HG03457 (cell line): ENCODE measurements around the gene MRFAP1.
"Not testable (repeated sequence)": the region's sequence is repeated elsewhere in the genome, so short reads cannot be mapped to it uniquely, and the experiment has no call there.

Source experiments
- ATAC-seq: cut with Tn5 transposase; IDR thresholded peaks from one replicate; pipeline ENCODE4 v1.9.1; 2021; ENCODE audit warnings: moderate number of reproducible peaks; ENCODE audit not compliant: unreplicated experiment

MRFAP1 gene

DNA sequence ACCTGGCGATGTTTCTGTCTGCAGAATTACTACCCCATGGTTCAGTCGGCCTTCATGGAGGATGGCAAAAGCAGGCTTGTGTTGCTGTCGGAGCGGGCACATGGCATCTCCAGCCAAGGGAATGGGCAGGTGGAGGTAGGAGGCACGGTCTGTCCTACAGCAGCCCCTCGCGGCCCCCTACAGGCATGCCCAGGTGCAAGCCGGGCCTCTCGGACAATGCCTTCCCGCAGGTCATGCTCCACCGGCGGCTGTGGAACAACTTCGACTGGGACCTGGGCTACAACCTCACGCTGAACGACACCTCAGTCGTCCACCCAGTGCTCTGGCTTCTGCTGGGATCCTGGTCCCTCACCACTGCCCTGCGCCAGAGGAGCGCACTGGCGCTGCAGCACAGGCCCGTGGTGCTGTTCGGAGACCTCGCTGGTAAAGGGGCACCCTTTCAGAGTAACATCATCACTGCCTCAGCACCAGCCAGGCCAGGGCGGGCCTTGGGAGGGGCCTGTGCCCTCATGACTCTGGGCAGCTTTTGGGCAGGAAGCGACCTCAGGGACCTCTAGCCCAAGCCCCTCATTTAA lies 29.5 kb upstream of the MRFAP1 start:
- ATAC-seq, result no peak

DNA sequence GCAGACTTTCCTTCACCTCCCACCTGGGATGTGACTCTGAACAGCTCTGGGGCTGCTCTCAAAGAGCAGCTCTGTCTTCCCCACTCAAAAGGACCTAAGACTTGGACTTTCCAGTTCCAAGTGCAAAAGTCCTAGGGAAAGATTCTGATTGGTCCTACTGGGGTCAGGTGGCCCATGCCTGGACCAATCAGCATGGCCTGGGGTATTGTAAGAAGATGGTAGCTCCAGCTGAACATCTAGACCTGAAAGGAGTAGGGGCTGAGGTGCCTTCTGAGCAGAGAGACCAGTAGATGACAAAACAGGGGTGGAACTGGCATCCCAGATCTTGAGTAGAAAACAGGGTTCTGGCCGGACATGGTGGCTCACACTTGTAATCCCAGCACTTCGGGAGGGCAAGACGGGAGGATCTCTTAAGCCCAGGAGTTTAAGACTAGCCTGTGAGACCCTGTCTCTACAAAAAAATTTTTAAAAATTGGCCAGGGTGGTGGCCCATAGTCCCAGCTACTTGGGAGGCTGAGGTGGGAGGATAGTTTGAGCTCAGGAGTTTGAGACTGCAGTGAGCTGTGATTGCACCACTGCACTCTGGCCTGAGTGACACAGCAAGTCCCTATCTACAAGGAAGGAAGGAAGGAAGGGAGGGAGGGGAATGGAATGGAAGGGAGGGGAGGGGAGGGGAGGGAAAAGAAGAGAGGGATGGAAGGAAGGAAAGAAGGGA lies 27.4 kb upstream of the MRFAP1 start:
- no peak for ATAC-seq

GRCh38 chr4:6613676-6614651 lies 26.5 kb upstream of the MRFAP1 start:
- ATAC-seq, result no peak

- no peak for ATAC-seq
Observed at GRCh38 chr4:6614701-6615230, 25.7 kb upstream of the MRFAP1 start.

DNA sequence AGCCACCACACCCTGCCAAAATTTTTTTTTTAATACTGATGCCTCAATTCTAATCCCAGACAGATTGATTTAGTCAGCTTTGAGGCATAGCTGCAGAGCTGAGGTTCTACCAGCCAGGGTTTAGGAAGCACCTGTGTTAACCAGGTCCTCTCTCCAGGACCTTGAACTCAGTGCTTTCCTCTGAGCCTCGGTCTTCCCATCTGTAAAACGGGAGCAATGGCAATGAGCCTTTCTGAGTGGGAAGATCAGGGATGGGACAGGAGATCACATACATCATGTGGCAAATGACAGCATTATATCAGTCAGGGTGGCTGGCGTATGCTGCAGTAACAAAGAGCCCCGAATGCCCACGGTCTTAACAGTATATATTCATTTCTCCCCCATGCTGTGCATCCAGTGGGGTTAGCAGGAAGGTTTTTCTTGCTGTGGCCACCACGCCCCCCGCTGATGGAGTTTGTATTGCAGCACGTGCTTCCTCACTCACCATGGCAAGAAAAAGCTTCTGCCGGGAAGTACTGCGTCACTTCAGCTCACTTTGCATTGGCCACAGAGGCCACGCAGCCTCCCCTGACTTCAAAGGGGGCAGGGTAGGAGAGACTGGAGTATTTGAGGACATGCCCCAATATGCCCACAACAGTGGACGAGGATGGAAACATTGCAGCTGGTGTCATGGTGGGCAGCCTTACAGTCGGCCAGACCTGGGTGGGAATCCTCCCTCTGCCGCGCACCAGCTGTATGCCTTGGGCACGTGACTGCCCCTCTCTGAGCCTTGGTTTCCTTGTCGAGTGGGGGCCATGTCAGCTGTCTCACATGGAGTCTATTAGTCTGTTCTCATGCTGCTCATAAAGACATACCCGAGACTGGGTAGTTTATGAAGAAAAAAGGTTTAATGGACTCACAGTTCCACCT lies 24.1 kb upstream of the MRFAP1 start:
- no peak for ATAC-seq

- ATAC-seq, result no peak
Observed at GRCh38 chr4:6617246-6617645, 23.2 kb upstream of the MRFAP1 start.

- no peak for ATAC-seq
Observed at GRCh38 chr4:6618386-6619115, 21.9 kb upstream of the MRFAP1 start.

DNA sequence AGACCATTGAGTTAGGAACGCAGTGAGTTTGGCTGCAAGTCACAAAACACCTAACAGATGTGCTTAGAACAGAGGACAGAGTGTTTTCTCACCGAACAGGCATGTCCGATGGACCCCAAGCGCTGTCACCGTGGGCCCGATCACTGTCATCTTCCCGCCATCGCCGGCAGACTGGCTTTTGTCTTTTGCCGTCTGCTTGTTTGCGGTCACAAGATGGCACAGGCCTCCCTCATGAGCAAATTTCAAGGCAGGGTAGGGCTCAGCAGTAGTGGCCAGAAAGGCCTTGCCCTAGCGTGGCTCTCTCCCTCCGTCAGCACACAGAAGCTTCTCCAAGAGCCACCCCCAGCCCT lies 21.4 kb upstream of the MRFAP1 start:
- ATAC-seq, result no peak

GRCh38 chr4:6619466-6620255 lies 20.8 kb upstream of the MRFAP1 start:
- no peak for ATAC-seq

- ATAC-seq, result no peak
Observed at GRCh38 chr4:6620296-6620695, 20.2 kb upstream of the MRFAP1 start.

DNA sequence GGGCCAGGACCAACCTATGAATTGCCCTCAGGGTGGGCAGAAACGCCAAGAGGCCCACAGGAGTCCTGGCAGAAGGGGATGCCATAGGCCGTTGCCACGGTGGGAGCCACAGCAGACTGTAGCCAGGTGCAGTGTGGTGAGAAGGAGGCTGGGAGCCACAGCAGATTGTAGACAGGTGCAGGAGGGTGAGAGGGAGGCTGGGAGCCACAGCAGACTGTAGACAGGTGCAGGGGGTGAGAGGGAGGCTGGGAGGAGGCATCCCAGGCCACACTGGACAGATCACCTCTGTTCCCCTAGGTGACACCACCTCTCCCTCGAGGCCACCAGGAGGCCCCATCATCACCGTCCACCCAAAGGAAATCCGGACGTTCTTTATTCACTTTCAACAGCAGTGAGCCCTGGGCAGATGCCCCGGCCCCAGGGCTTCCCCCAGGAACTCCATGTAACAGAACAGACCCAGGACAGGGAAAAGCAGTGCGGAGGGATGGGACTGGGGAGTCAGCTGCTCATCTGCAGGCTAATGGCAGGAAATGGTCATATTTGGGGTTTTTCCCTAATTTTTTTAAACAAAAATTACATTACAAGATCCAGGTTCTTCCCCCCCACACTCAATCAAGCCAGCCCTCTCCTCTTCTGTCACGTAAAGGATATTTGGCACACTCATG lies 19.5 kb upstream of the MRFAP1 start:
- ATAC-seq, result no peak

- no peak for ATAC-seq
Observed at GRCh38 chr4:6621556-6621927, 18.9 kb upstream of the MRFAP1 start.

DNA sequence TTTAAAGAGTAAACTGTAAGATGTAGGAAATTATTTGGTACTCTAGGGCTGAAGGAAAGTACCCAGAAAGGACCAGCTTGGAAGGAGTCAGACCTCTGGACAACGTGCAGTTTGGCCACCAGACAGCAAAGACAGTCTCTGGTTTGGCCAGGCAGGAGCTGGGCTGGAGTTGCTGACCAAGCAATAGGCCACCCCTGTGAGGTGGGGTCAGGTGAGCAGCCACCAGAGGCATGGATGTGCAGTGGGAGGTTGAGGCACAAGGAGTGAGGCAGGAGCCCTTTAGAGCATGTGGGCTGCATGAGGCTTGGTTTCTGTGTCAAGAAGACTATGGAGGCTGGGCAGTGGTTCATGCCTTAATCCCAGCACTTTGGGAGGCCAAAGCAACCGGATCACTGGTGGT lies 17.7 kb upstream of the MRFAP1 start:
- ATAC-seq, result no peak

- no peak for ATAC-seq
Observed at GRCh38 chr4:6625256-6625655, 15.2 kb upstream of the MRFAP1 start.

- no peak for ATAC-seq
Observed at GRCh38 chr4:6626066-6626465, 14.4 kb upstream of the MRFAP1 start.

- ATAC-seq, result no peak
Observed at GRCh38 chr4:6627832-6628231, 12.7 kb upstream of the MRFAP1 start.

- ATAC-seq, result not testable (repeated sequence)
Observed at GRCh38 chr4:6628484-6628883, 12.0 kb upstream of the MRFAP1 start.

GRCh38 chr4:6632125-6632524 lies 8.4 kb upstream of the MRFAP1 start:
- no peak for ATAC-seq
